Measurements from ENCODE around the gene ABLIM1. TPM values are rescaled to one million over a fixed set of nuclear protein-coding genes. Genes with fewer than 3 reads are reported as not detected.

ABLIM1 gene
- total and polyA plus RNA-seq, 2 of the 13 experiments (the other 11 are each of a cell fraction or from before 2014, with no cell fraction given): 59.4 to 92.7 TPM

GRCh38 chr10:114387784-114388183, 270.3 kb downstream of the ABLIM1 start (continued):
- no peak for TF ChIP-seq TRIM22 (IDR thresholded peaks at IDR 0.05)
- no peak for TF ChIP-seq NR2F2 (IDR thresholded peaks at IDR 0.05; ENCODE audit: borderline replicate concordance, low read depth)
- TF ChIP-seq DNMT3B (CRISPR knock-in tag; conservative IDR thresholded peaks at IDR 0.05): no peak
- no peak for TF ChIP-seq TEF (CRISPR knock-in tag; IDR thresholded peaks at IDR 0.05)

GRCh38 chr10:114386452-114386851, 271.6 kb downstream of the ABLIM1 start:
- Histone ChIP-seq H3K36me3 (replicated peaks in 1 of 2; ENCODE audit: control insufficient read depth in 1 of 2, insufficient read depth in 2 of 2, low read length in 2 of 2) (no peaks in the 10 kb centered on the region), H3K79me2 (ENCODE audit: insufficient read depth, low read length) (no peaks in the 10 kb centered on the region), H3K4me3 (replicated peaks in 1 of 3; ENCODE audit: insufficient read depth in 1 of 3, low read depth in 2 of 3, low read length in 3 of 3) (no peak overlapping the region), H3K4me1 (ENCODE audit: insufficient read depth, low read length) (no peaks in the 10 kb centered on the region), H3K4me2 (ENCODE audit: low read depth, low read length) (no peak overlapping the region), H2AFZ (ENCODE audit: low read length) (no peak overlapping the region), H3K9ac (ENCODE audit: insufficient read depth, low read depth, low read length) (no peak overlapping the region), H3K9me3 (ENCODE audit: low read length) (no peaks in the 10 kb centered on the region), H4K20me1 (ENCODE audit: insufficient read depth, low read length) (no peaks in the 10 kb centered on the region), H3K27me3 (ENCODE audit: control insufficient read depth in 1 of 2, insufficient read depth in 2 of 2, low read length in 2 of 2) (peaks cover 2 to 18% of the 10 kb centered on the region in 2 experiments; a peak in 2 of 5 replicates), H3K27ac (ENCODE audit: extremely low read length, insufficient read depth, low read length) (no peak overlapping the region)
- no peak for TF ChIP-seq ZNF496 (CRISPR knock-in tag; IDR thresholded peaks at IDR 0.05; ENCODE audit: insufficient replicate concordance)
- ChIA-PET CTCF (ENCODE audit: low intra/inter-chr PET ratio, low total read pairs) (no interaction called here), POLR2A (no interaction called here)
- intact Hi-C loops (cut with micrococcal nuclease; ENCODE audit: unreplicated experiment): no loop called here
- no TSS peak for BruUV-seq (replicated peaks)
- ATAC-seq (peak; percentile 75), DNase-seq (ENCODE audit: low spot score) (no peak), FAIRE-seq (no peak)
- WGBS (ENCODE audit: low lambda C conversion rate): 0% methylated on average over 2 of the region's 6 CpGs
- in situ Hi-C loops (cut with HindIII; ENCODE audit: extremely low pct_ligation_motif_present, low pct_unique_long_range_greater_than_20kb): no loop called here

GRCh38 chr10:114385557-114385956, 272.5 kb downstream of the ABLIM1 start:
- Histone ChIP-seq H3K4me3 (replicated peaks in 1 of 3; ENCODE audit: insufficient read depth in 1 of 3, low read depth in 2 of 3, low read length in 3 of 3) (no peak overlapping the region), H3K79me2 (ENCODE audit: insufficient read depth, low read length) (no peaks in the 10 kb centered on the region), H3K4me1 (ENCODE audit: insufficient read depth, low read length) (no peaks in the 10 kb centered on the region), H2AFZ (ENCODE audit: low read length) (no peak overlapping the region), H3K9ac (ENCODE audit: insufficient read depth, low read depth, low read length) (no peak overlapping the region), H4K20me1 (ENCODE audit: insufficient read depth, low read length) (no peaks in the 10 kb centered on the region), H3K27ac (ENCODE audit: extremely low read length, insufficient read depth, low read length) (no peak overlapping the region), H3K36me3 (replicated peaks in 1 of 2; ENCODE audit: control insufficient read depth in 1 of 2, insufficient read depth in 2 of 2, low read length in 2 of 2) (no peaks in the 10 kb centered on the region), H3K4me2 (ENCODE audit: low read depth, low read length) (no peak overlapping the region), H3K27me3 (ENCODE audit: control insufficient read depth in 1 of 2, insufficient read depth in 2 of 2, low read length in 2 of 2) (peaks cover 2 to 17% of the 10 kb centered on the region in 2 experiments; a peak in 2 of 5 replicates), H3K9me3 (ENCODE audit: low read length) (no peaks in the 10 kb centered on the region)
- BruUV-seq (replicated peaks): no TSS peak
- FAIRE-seq (no peak), DNase-seq (ENCODE audit: low spot score) (no peak), ATAC-seq (no peak)
- in situ Hi-C loops (cut with HindIII; ENCODE audit: extremely low pct_ligation_motif_present, low pct_unique_long_range_greater_than_20kb) (no loop called here), intact Hi-C loops (cut with micrococcal nuclease; ENCODE audit: unreplicated experiment) (no loop called here)
- ChIA-PET POLR2A (no interaction called here), CTCF (ENCODE audit: low intra/inter-chr PET ratio, low total read pairs) (no interaction called here)
- 0% methylated on average over 2 of the region's 3 CpGs for WGBS (ENCODE audit: low lambda C conversion rate)
- no peak for TF ChIP-seq RARG (CRISPR knock-in tag; IDR thresholded peaks at IDR 0.05; ENCODE audit: low read depth)
- TF ChIP-seq AFF4 (CRISPR knock-in tag; IDR thresholded peaks at IDR 0.05): no peak
- no peak for TF ChIP-seq FOXA3 (CRISPR knock-in tag; IDR thresholded peaks at IDR 0.05)
- TF ChIP-seq ZNF556 (CRISPR knock-in tag; IDR thresholded peaks at IDR 0.05; ENCODE audit: borderline replicate concordance): no peak
- no peak for TF ChIP-seq ZSCAN22 (CRISPR knock-in tag; IDR thresholded peaks at IDR 0.05)
- TF ChIP-seq TMF1 (CRISPR knock-in tag; IDR thresholded peaks at IDR 0.05; ENCODE audit: low read depth): no peak
- TF ChIP-seq SIX1 (CRISPR knock-in tag; IDR thresholded peaks at IDR 0.05; ENCODE audit: borderline replicate concordance): no peak
- TF ChIP-seq ZNF354B (CRISPR knock-in tag; IDR thresholded peaks at IDR 0.05): no peak

Data from HepG2 (cell line).